Colonic mucosa (tissue), 4 donors: ENCODE data around the gene IL1R2. TPM values are rescaled to one million over a fixed set of nuclear protein-coding genes. Genes with fewer than 3 reads are reported as not detected.
A peak's percentile ranks its signal among the peaks of the same experiment; 100 is the strongest.

Source experiments
- DNase-seq: peaks from one replicate; pipeline ENCODE4 v3.0.0-alpha.2; 2020
- H3K27ac ChIP-seq: fragments of 200-600 bp; one replicate; pipeline ENCODE4 v1.8.0; 2021
- H3K27me3 ChIP-seq: fragments of 200-600 bp; one replicate; pipeline ENCODE4 v1.8.0; 2021
- H3K36me3 ChIP-seq: fragments of 200-600 bp; one replicate; pipeline ENCODE4 v1.8.0; 2021
- H3K4me1 ChIP-seq: fragments of 200-600 bp; one replicate; pipeline ENCODE4 v1.8.0; 2021; ENCODE audit warnings: mild to moderate bottlenecking
- H3K4me3 ChIP-seq: fragments of 200-600 bp; one replicate; pipeline ENCODE4 v1.8.0; 2021
- H3K9ac ChIP-seq, 2 donors: one replicate each; pipeline ENCODE4 v1.7.0; 2013; ENCODE audit warnings: control low read depth in 2 of 2, low read depth in 2 of 2, low read length in 2 of 2
- H3K9me3 ChIP-seq: fragments of 200-600 bp; one replicate; pipeline ENCODE4 v1.8.0; 2021
- CTCF ChIP-seq: fragments of 200-600 bp; IDR thresholded peaks from one replicate; pipeline ENCODE4 v1.8.0; 2022; ENCODE audit warnings: antibody characterized with exemption, mild to moderate bottlenecking
- intact Hi-C: fragments of 100-400 bp; cut with DNase I; formaldehyde crosslinking; loops from one replicate; pipeline ENCODE4 v1.14.1; 2022
- total RNA-seq, 2 donors: library from RNA; stranded (reverse); fragmentation: NEBNext Ultra II Directional in 1 of 2; extraction: Animal tissue kit (Norgen Biotek cat#: 25700) in 1 of 2; gene quantifications; one replicate each; pipeline ENCODE4 v1.2.1, GENCODE V29; 2021
- donor health status: healthy.
- donor health status: DM: no; HTN: no; CAD: no.
- donor health status: DM: no; HTN: no; CAD: no.

Gene IL1R2
- total RNA-seq, 2 donors from 2014 or later, result 50.1 to 152 TPM

GRCh38 chr2:102061962-102062795 lies 70.4 kb downstream of the IL1R2 start:
- Histone ChIP-seq H3K36me3 (no peaks in the 10 kb centered on the region), H3K4me1 (peaks cover 11% of the 10 kb centered on the region), H3K9ac (no peak overlapping the region), H3K9me3 (no peaks in the 10 kb centered on the region), H3K27ac (peak overlapping the region; percentile 79), H3K4me3 (no peak overlapping the region), H3K27me3 (no peaks in the 10 kb centered on the region)
- no peak for DNase-seq
- intact Hi-C loops, result no loop called here
- no peak for TF ChIP-seq CTCF

DNA sequence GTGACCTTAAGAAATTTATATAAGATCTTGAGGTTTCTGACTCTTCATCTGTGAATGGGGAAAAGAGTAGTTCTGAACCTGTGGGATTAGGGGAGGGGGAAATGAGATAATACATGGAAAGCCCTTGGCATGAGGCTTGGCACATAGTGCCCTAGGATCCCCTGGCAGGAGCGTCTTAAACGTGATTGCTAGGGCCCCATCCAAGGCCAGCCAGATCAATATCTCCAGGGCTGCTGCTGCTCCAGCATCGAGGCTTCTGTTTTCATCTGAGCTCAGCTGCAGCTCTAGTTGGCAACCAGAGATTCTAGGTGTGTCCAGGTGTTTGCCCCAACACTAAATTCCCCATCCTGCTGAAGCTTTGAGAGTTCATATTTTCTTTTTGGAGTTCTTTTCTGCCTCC lies 71.0 kb downstream of the IL1R2 start:
- no peaks in the 10 kb centered on the region for H3K9me3 ChIP-seq
- no peaks in the 10 kb centered on the region for H3K27me3 ChIP-seq
- intact Hi-C loops, result no loop called here
- no peak overlapping the region for H3K4me3 ChIP-seq
- peak overlapping the region; percentile 79 for H3K27ac ChIP-seq
- peak overlapping the region in 1 of 2 donors; percentile 1 for H3K9ac ChIP-seq
- H3K4me1 ChIP-seq, result peaks cover 11% of the 10 kb centered on the region
- no peak for TF ChIP-seq CTCF
- no peak for DNase-seq
- no peaks in the 10 kb centered on the region for H3K36me3 ChIP-seq

DNA sequence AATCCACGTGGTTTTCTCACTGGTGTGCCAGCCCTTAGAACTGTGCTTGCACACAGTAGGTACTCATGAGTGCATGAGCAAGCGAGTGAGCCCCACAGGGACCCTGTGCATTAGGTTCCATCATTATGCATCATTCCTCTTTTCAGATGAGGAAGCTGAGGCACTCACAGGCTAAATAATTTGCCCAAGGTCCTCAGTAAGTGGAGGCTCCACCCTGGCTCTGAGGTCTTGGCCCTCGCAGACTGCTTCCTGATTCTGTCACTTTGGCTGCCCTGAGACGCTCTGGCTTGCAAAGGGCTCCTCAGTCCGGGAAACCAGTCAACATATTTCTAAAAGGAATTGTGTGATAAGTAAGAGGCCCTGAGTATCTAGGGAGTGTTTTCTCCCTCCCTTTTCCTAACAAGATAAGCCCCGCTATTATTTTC lies 71.7 kb downstream of the IL1R2 start:
- intact Hi-C loops, result no loop called here
- Histone ChIP-seq H3K4me1 (peaks cover 11% of the 10 kb centered on the region), H3K9ac (peak overlapping the region; percentile 1 to 23)

DNA sequence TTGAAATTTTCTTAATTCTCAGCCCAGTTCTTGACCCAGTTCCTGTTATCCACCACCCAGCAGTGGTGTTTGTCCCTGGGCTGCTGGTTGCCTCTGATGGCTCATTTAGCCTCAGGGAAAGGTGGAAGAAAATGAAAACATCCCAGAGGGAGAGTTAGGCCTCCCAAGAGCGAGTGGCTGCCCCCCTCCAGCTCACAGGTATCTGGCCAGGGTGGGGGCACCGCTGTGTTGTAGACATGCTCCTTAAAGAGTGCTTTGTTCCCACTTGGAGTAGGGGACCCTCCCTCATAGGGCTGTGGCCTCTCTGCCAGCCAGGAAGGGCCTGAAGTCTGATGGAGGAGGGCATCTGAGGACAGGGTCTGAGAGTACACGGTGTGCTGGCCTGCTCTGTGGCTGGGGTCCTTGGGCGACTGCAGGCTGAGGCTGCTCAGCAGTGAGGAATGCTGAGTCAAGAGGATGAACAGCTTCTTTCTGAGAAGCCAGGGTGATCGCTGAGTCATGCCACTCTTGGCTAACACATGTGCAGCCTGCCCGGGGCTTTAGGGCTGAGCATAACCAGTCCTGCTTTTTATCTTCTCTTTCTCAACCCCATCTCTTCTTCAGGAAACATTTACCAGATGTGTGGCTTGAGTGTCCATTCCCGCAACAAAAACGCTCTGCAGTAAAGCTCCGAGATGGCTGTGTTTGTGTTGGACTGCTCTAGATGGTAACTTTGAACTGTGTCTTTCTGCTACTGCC lies 72.3 kb downstream of the IL1R2 start:
- no peak for TF ChIP-seq CTCF
- Histone ChIP-seq H3K4me3 (no peak overlapping the region), H3K27ac (peak overlapping the region; percentile 79), H3K9me3 (no peaks in the 10 kb centered on the region), H3K27me3 (no peaks in the 10 kb centered on the region), H3K36me3 (no peaks in the 10 kb centered on the region), H3K4me1 (peaks cover 11% of the 10 kb centered on the region), H3K9ac (peak overlapping the region; percentile 39 to 57)
- DNase-seq, result peak; percentile 72
- intact Hi-C loops, result no loop called here

More for the DNA sequence above, 71.7 kb downstream of the IL1R2 start:
- no peaks in the 10 kb centered on the region for H3K27me3 ChIP-seq
- peak; percentile 52 for DNase-seq
- TF ChIP-seq CTCF, result no peak
- H3K36me3 ChIP-seq, result no peaks in the 10 kb centered on the region
- peak overlapping the region; percentile 79 for H3K27ac ChIP-seq
- H3K9me3 ChIP-seq, result no peaks in the 10 kb centered on the region
- H3K4me3 ChIP-seq, result no peak overlapping the region

- TF ChIP-seq CTCF, result no peak
- DNase-seq, result no peak
- H3K4me1 ChIP-seq, result peaks cover 11% of the 10 kb centered on the region
- H3K27me3 ChIP-seq, result no peaks in the 10 kb centered on the region
- H3K4me3 ChIP-seq, result no peak overlapping the region
- intact Hi-C loops, result no loop called here
- no peaks in the 10 kb centered on the region for H3K36me3 ChIP-seq
- H3K27ac ChIP-seq, result peak overlapping the region; percentile 79
- H3K9ac ChIP-seq, result peak overlapping the region; percentile 28 to 39
- no peaks in the 10 kb centered on the region for H3K9me3 ChIP-seq
Measured at GRCh38 chr2:102064679-102065674, 73.2 kb downstream of the IL1R2 start.
